Spleen (tissue), 7 donors: ENCODE results near the gene PNPLA4.

Experiments used
- POLR2A ChIP-seq, 3 donors: fragments of 450-650 bp; IDR thresholded peaks; one replicate each; pipeline ENCODE4 v1.5.1; 2017; ENCODE audit warnings: antibody characterized with exemption in 3 of 3, mild to moderate bottlenecking in 1 of 3
- POLR2AphosphoS5 ChIP-seq, 3 donors: sonication (generic); formaldehyde crosslinking; IDR thresholded peaks; one replicate each; pipeline ENCODE4 v1.5.1; 2017; ENCODE audit warnings: antibody characterized with exemption in 3 of 3
- TF ChIP-seq, protein P1 (sequence below), 11 experiments: fragments of 200-600 bp in 7 of 11; fragments of 450-650 bp in 4 of 11; sonication (generic) in 4 of 11; IDR thresholded peaks in 8 of 11; conservative IDR thresholded peaks in 3 of 11; 1 replicate in 7 of 11; 2 replicates in 4 of 11; pipeline versions ENCODE4 v1.4.0 to v1.8.0; 2016 to 2021; ENCODE audit warnings: antibody characterized with exemption in 11 of 11, inconsistent platforms in 4 of 11, mild to moderate bottlenecking in 1 of 11
- donor health status: DM: no; HTN: no; CAD: no; lungs with moderate emphysema.
- donor health status: DM: no; HTN: no; CAD: no.
- donor health status: DM: no; HTN: no; CAD: no.

- TF ChIP-seq POLR2AphosphoS5 (IDR thresholded peaks at IDR 0.05) (no peak), POLR2A (IDR thresholded peaks at IDR 0.05) (no peak)
- TF ChIP-seq, protein P1, sequence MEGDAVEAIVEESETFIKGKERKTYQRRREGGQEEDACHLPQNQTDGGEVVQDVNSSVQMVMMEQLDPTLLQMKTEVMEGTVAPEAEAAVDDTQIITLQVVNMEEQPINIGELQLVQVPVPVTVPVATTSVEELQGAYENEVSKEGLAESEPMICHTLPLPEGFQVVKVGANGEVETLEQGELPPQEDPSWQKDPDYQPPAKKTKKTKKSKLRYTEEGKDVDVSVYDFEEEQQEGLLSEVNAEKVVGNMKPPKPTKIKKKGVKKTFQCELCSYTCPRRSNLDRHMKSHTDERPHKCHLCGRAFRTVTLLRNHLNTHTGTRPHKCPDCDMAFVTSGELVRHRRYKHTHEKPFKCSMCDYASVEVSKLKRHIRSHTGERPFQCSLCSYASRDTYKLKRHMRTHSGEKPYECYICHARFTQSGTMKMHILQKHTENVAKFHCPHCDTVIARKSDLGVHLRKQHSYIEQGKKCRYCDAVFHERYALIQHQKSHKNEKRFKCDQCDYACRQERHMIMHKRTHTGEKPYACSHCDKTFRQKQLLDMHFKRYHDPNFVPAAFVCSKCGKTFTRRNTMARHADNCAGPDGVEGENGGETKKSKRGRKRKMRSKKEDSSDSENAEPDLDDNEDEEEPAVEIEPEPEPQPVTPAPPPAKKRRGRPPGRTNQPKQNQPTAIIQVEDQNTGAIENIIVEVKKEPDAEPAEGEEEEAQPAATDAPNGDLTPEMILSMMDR (IDR thresholded peaks at IDR 0.05 in 8 of 11, conservative IDR thresholded peaks at IDR 0.05 in 3 of 11) = peak in 1 of 11 experiments; percentile 13
Measured at GRCh38 chrX:7941390-7942042, 14.3 kb upstream of the PNPLA4 start.
